Measurements from ENCODE around the gene KIF11. TPM values are rescaled to one million over a fixed set of nuclear protein-coding genes. Genes with fewer than 3 reads are reported as not detected.
A peak's percentile ranks its signal among the peaks of the same experiment; 100 is the strongest.

KIF11 gene
- total and polyA plus RNA-seq, 2 of the 13 experiments (the other 11 are each of a cell fraction or from before 2014, with no cell fraction given), result 8.7 to 38.4 TPM

GRCh38 chr10:92688927-92689662 is 96.2 kb downstream of the KIF11 start (continued):
- TF ChIP-seq ZNF703 (CRISPR knock-in tag; IDR thresholded peaks at IDR 0.05; ENCODE audit: borderline replicate concordance), result peak; percentile 90; the same call in 1 of the 2 replicates
- no peak for TF ChIP-seq ATF7 (IDR thresholded peaks at IDR 0.05)
- TF ChIP-seq ATF7 (CRISPR knock-in tag; IDR thresholded peaks at IDR 0.05), result no peak
- no peak for TF ChIP-seq BCLAF1 (IDR thresholded peaks at IDR 0.05)
- TF ChIP-seq KAT2B (IDR thresholded peaks at IDR 0.05; ENCODE audit: borderline replicate concordance, low read depth, low read length), result no peak
- no peak; the same call in 1 of the 2 replicates for TF ChIP-seq ZNF264 (CRISPR knock-in tag; IDR thresholded peaks at IDR 0.05)
- TF ChIP-seq ZNF619 (CRISPR knock-in tag; IDR thresholded peaks at IDR 0.05), result no peak
- TF ChIP-seq ZNF33A (CRISPR knock-in tag; IDR thresholded peaks at IDR 0.05; ENCODE audit: borderline replicate concordance), result no peak
- no peak for TF ChIP-seq MLLT10 (CRISPR knock-in tag; IDR thresholded peaks at IDR 0.05)
- TF ChIP-seq ZFP90 (CRISPR knock-in tag; IDR thresholded peaks at IDR 0.05; ENCODE audit: borderline replicate concordance), result no peak
- TF ChIP-seq GABPB1 (CRISPR knock-in tag; IDR thresholded peaks at IDR 0.05), result peak; percentile 64; the same call in 1 of the 2 replicates
- TF ChIP-seq ZNF513 (CRISPR knock-in tag; conservative IDR thresholded peaks at IDR 0.05), result no peak
- TF ChIP-seq ASH2L (IDR thresholded peaks at IDR 0.05; ENCODE audit: insufficient read length, low read depth, low read length), result peak; percentile 66
- 0 out of 2 replicates have a peak, but pooled peaks have one; percentile 52 for TF ChIP-seq ZSCAN30 (CRISPR knock-in tag; IDR thresholded peaks at IDR 0.05)
- TF ChIP-seq MED1 (CRISPR knock-in tag; IDR thresholded peaks at IDR 0.05), result peak; percentile 34; the same call in 1 of the 2 replicates
- no peak for TF ChIP-seq MAZ (IDR thresholded peaks at IDR 0.05; ENCODE audit: borderline replicate concordance, low read depth, low read length)
- TF ChIP-seq MAZ (CRISPR knock-in tag; IDR thresholded peaks at IDR 0.05; ENCODE audit: low read depth), result no peak
- TF ChIP-seq ZNF503 (CRISPR knock-in tag; IDR thresholded peaks at IDR 0.05), result no peak
- no peak for TF ChIP-seq SRF (IDR thresholded peaks at IDR 0.05; ENCODE audit: low read depth, low read length)
- no peak for TF ChIP-seq DPF2 (CRISPR knock-in tag; IDR thresholded peaks at IDR 0.05; ENCODE audit: borderline replicate concordance, low read depth)
- peak; percentile 82; the same call in 1 of the 2 replicates for TF ChIP-seq MTF2 (CRISPR knock-in tag; IDR thresholded peaks at IDR 0.05; ENCODE audit: borderline replicate concordance)
- no peak for TF ChIP-seq U2AF2 (IDR thresholded peaks at IDR 0.05; ENCODE audit: low read depth, low read length)
- TF ChIP-seq TRIM24 (CRISPR knock-in tag; IDR thresholded peaks at IDR 0.05), result no peak
- no peak for TF ChIP-seq SSRP1 (CRISPR knock-in tag; IDR thresholded peaks at IDR 0.05)
- peak; percentile 13 for TF ChIP-seq TEAD3 (CRISPR knock-in tag; optimal IDR thresholded peaks at IDR 0.05; ENCODE audit: borderline replicate concordance)

Measured in HepG2 (cell line).